Endothelial cell of umbilical vein (primary cell): ENCODE results near the gene ADRA2A. TPM values are rescaled to one million over a fixed set of nuclear protein-coding genes. Genes with fewer than 3 reads are reported as not detected.

Experiments
- BruUV-seq: library from RNA; stranded (reverse); fragments of 400-500 nt; replicated peaks from 2 replicates; lab custom pipeline; 2021; lab: Mats Ljungman, UMichigan
- CTCF ChIA-PET: fragments of 300-600, 350-600 bp; sonication (Branson Sonifier 250); formaldehyde crosslinking; loops from one replicate; lab custom pipeline; 2021; ENCODE audit warnings: antibody characterized with exemption, inconsistent platforms; lab: Charles Lee
- POLR2A ChIA-PET: fragments of 300-600, 350-600 bp; sonication (Branson Sonifier 250); formaldehyde crosslinking; loops from one replicate; lab custom pipeline; 2021; ENCODE audit warnings: antibody characterized with exemption, inconsistent platforms; lab: Charles Lee
- DNase-seq: peaks from one replicate; pipeline ENCODE4 v3.0.0-alpha.2; 2011; ENCODE audit warnings: low read depth, low spot score
- FAIRE-seq: peaks from 2 replicates; lab custom pipeline; 2011; peaks lifted over from hg19 to GRCh38; lab: Jason Lieb, UNC
- H2AFZ ChIP-seq: 2 replicates; pipeline ENCODE4 v1.6.0; 2012; ENCODE audit warnings: low read depth, low read length, control low read depth, inconsistent platforms
- H3K27ac ChIP-seq: 2 replicates; pipeline ENCODE4 v1.5.1; 2011; ENCODE audit warnings: low read depth, mild to moderate bottlenecking, control low read depth, low read length, moderate library complexity; ENCODE audit not compliant: insufficient read depth
- H3K27me3 ChIP-seq, 2 experiments: 2 replicates each; pipeline versions ENCODE4 v1.6.0 to v1.6.1; 2011; ENCODE audit warnings: low read length in 2 of 2, mixed read lengths in 1 of 2; ENCODE audit not compliant: control insufficient read depth in 2 of 2, insufficient read depth in 2 of 2
- H3K36me3 ChIP-seq, 2 experiments: 2 replicates in 1 of 2; 3 replicates in 1 of 2; pipeline ENCODE4 v1.5.1; 2011; ENCODE audit warnings: low read length in 2 of 2, mild to moderate bottlenecking in 1 of 2, moderate library complexity in 1 of 2; ENCODE audit not compliant: control insufficient read depth in 2 of 2, insufficient read depth in 2 of 2; ENCODE audit errors: extremely low read depth in 1 of 2
- H3K4me1 ChIP-seq: 3 replicates; pipeline ENCODE4 v1.5.1; 2011; ENCODE audit warnings: mild to moderate bottlenecking, low read length; ENCODE audit not compliant: control insufficient read depth, insufficient read depth; ENCODE audit errors: extremely low read depth
- H3K4me2 ChIP-seq: 2 replicates; pipeline ENCODE4 v1.6.1; 2011; ENCODE audit warnings: low read length, control low read depth, mixed read lengths; ENCODE audit not compliant: insufficient read depth
- H3K4me3 ChIP-seq, 3 experiments: fragments of 200-600 bp in 1 of 3; sonication (generic), shearing (Covaris generic) in 1 of 3; replicated peaks in 1 of 3; 2 replicates each; pipeline ENCODE4 v1.5.1; 2011 to 2016; ENCODE audit warnings: control low read depth in 3 of 3, low read length in 3 of 3, mild to moderate bottlenecking in 2 of 3, inconsistent platforms in 1 of 3, low read depth in 1 of 3, moderate library complexity in 1 of 3; ENCODE audit not compliant: insufficient read depth in 1 of 3
- H3K79me2 ChIP-seq: 2 replicates; pipeline ENCODE4 v1.6.0; 2012; ENCODE audit warnings: low read length, inconsistent platforms; ENCODE audit not compliant: control insufficient read depth, insufficient read depth
- H3K9ac ChIP-seq: replicated peaks from 2 replicates; pipeline ENCODE3; 2011; ENCODE audit warnings: low read length, control low read depth; ENCODE audit not compliant: insufficient read depth; ENCODE audit errors: extremely low read depth
- H3K9me1 ChIP-seq: replicated peaks from 3 replicates; pipeline ENCODE4 v1.6.0; 2011; ENCODE audit warnings: mild to moderate bottlenecking, low read length; ENCODE audit not compliant: control insufficient read depth, insufficient read depth; ENCODE audit errors: extremely low read depth
- H3K9me3 ChIP-seq: replicated peaks from 2 replicates; pipeline ENCODE4 v1.5.1; 2012; ENCODE audit warnings: low read length, inconsistent platforms; ENCODE audit not compliant: control insufficient read depth, insufficient read depth
- H4K20me1 ChIP-seq: replicated peaks from 2 replicates; pipeline ENCODE3; 2011; ENCODE audit warnings: mild to moderate bottlenecking, low read length; ENCODE audit not compliant: control insufficient read depth, insufficient read depth; ENCODE audit errors: extremely low read depth
- EZH2 ChIP-seq: IDR thresholded peaks from 2 replicates; pipeline ENCODE4 v1.6.1; 2012; ENCODE audit warnings: borderline replicate concordance, low read depth, mild to moderate bottlenecking, moderate library complexity, low read length, inconsistent platforms; ENCODE audit not compliant: severe bottlenecking
- FOS ChIP-seq: IDR thresholded peaks from 2 replicates; pipeline ENCODE4 v1.6.1; 2011; ENCODE audit warnings: mild to moderate bottlenecking, low read length, moderate library complexity, borderline replicate concordance; ENCODE audit not compliant: insufficient read depth
- GATA2 ChIP-seq: IDR thresholded peaks from 2 replicates; pipeline ENCODE4 v1.7.0; 2011; ENCODE audit warnings: low read depth, mild to moderate bottlenecking, moderate library complexity, mixed read lengths, low read length; ENCODE audit not compliant: insufficient read length, insufficient read depth
- JUN ChIP-seq: IDR thresholded peaks from 2 replicates; pipeline ENCODE4 v1.6.1; 2011; ENCODE audit warnings: borderline replicate concordance, low read depth; ENCODE audit not compliant: insufficient read length, insufficient read depth
- MYC ChIP-seq: IDR thresholded peaks from one replicate; pipeline ENCODE4 v1.6.1; 2011; ENCODE audit warnings: mild to moderate bottlenecking, low read depth, low read length
- POLR2A ChIP-seq: IDR thresholded peaks from 2 replicates; pipeline ENCODE4 v1.6.1; 2012; ENCODE audit warnings: low read depth, mild to moderate bottlenecking, control low read depth, low read length
- POLR2AphosphoS5 ChIP-seq: IDR thresholded peaks from 2 replicates; pipeline ENCODE4 v1.6.1; 2012; ENCODE audit warnings: low read depth, mild to moderate bottlenecking, control low read depth, low read length, moderate library complexity; ENCODE audit not compliant: insufficient read depth
- dilution Hi-C: fragments of 300-500 bp; cut with MboI; formaldehyde crosslinking; loops from one replicate; pipeline ENCODE4 v1.15.0; 2019; ENCODE audit warnings: low sequenced_read_pairs; ENCODE audit not compliant: extremely low pct_ligation_motif_present
- intact Hi-C: fragments of 100-400 bp; cut with micrococcal nuclease; formaldehyde crosslinking; loops from one replicate; pipeline ENCODE4 v1.10.0; 2022
- polyA plus RNA-seq, 4 experiments: library from polyadenylated mRNA; depleted of rRNA in 3 of 4; stranded (reverse) in 3 of 4; unstranded in 1 of 4; fragments of >200 nt; gene quantifications; 2 replicates each; pipeline versions ENCODE4 v1.2.1 to v1.2.3, GENCODE V29; 2011 to 2012; ENCODE audit warnings: missing spikeins in 1 of 4
- total RNA-seq: library from RNA; stranded (reverse); gene quantifications from 2 replicates; pipeline ENCODE4 v1.2.3, GENCODE V29; 2021
- TF ChIP-seq, protein P1 (sequence below), 2 donors: IDR thresholded peaks; 1 replicate in 1 of 2; 2 replicates in 1 of 2; pipeline ENCODE4 v1.5.1; 2011; ENCODE audit warnings: low read length in 2 of 2, mild to moderate bottlenecking in 2 of 2, moderate library complexity in 2 of 2, control low read depth in 1 of 2, inconsistent platforms in 1 of 2, low read depth in 1 of 2; ENCODE audit not compliant: insufficient read depth in 1 of 2; ENCODE audit errors: extremely low read depth in 1 of 2
- TF ChIP-seq, protein P2 (sequence below): IDR thresholded peaks from 2 replicates; pipeline ENCODE4 v1.6.1; 2011; ENCODE audit not compliant: insufficient read depth, insufficient read length

The ADRA2A gene
- total and polyA plus RNA-seq, 2 donors (not counting 3 experiments of a cell fraction or from before 2014, with no cell fraction given): 0.03 TPM; not detected in 1

DNA sequence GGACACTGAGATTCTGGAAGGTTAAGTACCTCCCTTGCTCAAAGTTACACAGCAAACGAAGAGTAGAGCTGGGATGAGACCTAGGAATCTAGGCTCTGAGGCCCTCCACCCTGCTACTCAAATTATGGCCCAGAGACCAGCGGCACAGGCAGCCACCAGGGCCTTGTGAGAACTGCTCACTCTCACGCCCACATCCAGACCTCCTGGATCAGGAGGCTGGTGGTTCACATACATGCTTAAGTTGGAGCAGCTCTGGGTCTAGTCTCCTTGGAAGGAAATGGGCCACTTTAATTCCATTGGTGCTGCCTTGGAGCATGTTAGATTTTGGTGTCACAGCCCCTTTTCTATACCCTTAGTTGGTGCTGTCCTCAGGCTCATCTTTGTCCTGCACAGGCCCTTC lies 41.9 kb downstream of the ADRA2A start:
- Histone ChIP-seq H4K20me1 (no peaks in the 10 kb centered on the region), H2AFZ (no peak overlapping the region), H3K9me1 (no peaks in the 10 kb centered on the region), H3K4me1 (no peaks in the 10 kb centered on the region), H3K4me2 (no peak overlapping the region), H3K79me2 (no peaks in the 10 kb centered on the region), H3K4me3 (no peak overlapping the region), H3K27me3 (no peaks in the 10 kb centered on the region), H3K27ac (no peak overlapping the region), H3K36me3 (no peaks in the 10 kb centered on the region), H3K9me3 (no peaks in the 10 kb centered on the region), H3K9ac (no peak overlapping the region)
- FAIRE-seq: no peak
- dilution Hi-C loops (no loop called here), intact Hi-C loops (no loop called here)
- no TSS peak for BruUV-seq
- POLR2A ChIA-PET: no interaction called here
- TF ChIP-seq, protein P1, sequence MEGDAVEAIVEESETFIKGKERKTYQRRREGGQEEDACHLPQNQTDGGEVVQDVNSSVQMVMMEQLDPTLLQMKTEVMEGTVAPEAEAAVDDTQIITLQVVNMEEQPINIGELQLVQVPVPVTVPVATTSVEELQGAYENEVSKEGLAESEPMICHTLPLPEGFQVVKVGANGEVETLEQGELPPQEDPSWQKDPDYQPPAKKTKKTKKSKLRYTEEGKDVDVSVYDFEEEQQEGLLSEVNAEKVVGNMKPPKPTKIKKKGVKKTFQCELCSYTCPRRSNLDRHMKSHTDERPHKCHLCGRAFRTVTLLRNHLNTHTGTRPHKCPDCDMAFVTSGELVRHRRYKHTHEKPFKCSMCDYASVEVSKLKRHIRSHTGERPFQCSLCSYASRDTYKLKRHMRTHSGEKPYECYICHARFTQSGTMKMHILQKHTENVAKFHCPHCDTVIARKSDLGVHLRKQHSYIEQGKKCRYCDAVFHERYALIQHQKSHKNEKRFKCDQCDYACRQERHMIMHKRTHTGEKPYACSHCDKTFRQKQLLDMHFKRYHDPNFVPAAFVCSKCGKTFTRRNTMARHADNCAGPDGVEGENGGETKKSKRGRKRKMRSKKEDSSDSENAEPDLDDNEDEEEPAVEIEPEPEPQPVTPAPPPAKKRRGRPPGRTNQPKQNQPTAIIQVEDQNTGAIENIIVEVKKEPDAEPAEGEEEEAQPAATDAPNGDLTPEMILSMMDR (IDR thresholded peaks at IDR 0.05; ENCODE audit: extremely low read depth in 1 of 2, insufficient read depth in 1 of 2, low read depth in 1 of 2, low read length in 2 of 2): no peak
- no peak for TF ChIP-seq POLR2A
- no peak for TF ChIP-seq EZH2
- no peak for TF ChIP-seq JUN
- TF ChIP-seq MYC: no peak
- TF ChIP-seq, protein P2, sequence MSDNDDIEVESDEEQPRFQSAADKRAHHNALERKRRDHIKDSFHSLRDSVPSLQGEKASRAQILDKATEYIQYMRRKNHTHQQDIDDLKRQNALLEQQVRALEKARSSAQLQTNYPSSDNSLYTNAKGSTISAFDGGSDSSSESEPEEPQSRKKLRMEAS: no peak
- TF ChIP-seq GATA2: no peak
- TF ChIP-seq FOS: no peak
- TF ChIP-seq POLR2AphosphoS5: no peak
- no peak for DNase-seq
- CTCF ChIA-PET: no interaction called here
